Measurements from ENCODE around the gene DDX20. TPM values are rescaled to one million over a fixed set of nuclear protein-coding genes. Genes with fewer than 3 reads are reported as not detected.

Gene DDX20
- total RNA-seq, 1 donor from 2014 or later, result 24.7 TPM

DNA sequence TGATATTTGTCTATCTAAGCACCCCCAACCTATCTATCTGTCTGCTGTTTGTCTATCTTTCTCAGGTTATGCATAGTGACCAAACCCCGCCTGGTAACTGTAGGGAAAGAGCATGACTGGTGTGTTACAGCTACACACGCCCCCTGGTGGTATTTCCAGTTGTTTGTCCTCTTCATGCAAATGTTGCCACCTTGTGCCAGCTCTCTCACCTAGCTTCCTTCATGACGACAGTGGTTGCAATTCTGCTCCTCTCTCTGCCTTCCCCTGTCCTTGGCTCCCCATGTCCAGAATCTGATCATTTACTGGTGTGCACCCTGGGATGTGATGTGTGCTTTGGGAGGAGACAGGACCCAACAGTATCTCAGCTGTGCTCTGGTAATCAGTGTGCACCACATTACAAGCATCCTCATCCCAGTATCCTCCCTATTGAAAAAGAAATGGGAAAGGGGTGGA, 8.4 kb upstream of the DDX20 start:
- TF ChIP-seq, protein P1, sequence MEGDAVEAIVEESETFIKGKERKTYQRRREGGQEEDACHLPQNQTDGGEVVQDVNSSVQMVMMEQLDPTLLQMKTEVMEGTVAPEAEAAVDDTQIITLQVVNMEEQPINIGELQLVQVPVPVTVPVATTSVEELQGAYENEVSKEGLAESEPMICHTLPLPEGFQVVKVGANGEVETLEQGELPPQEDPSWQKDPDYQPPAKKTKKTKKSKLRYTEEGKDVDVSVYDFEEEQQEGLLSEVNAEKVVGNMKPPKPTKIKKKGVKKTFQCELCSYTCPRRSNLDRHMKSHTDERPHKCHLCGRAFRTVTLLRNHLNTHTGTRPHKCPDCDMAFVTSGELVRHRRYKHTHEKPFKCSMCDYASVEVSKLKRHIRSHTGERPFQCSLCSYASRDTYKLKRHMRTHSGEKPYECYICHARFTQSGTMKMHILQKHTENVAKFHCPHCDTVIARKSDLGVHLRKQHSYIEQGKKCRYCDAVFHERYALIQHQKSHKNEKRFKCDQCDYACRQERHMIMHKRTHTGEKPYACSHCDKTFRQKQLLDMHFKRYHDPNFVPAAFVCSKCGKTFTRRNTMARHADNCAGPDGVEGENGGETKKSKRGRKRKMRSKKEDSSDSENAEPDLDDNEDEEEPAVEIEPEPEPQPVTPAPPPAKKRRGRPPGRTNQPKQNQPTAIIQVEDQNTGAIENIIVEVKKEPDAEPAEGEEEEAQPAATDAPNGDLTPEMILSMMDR (IDR thresholded peaks at IDR 0.05; ENCODE audit: insufficient read depth, low read length, poor library complexity, severe bottlenecking), result peak; percentile 68
- no peak for DNase-seq (ENCODE audit: low read depth)
- Histone ChIP-seq H3K36me3 (ENCODE audit: control insufficient read depth, insufficient read depth, low read length) (no peaks in the 10 kb centered on the region), H3K4me3 (ENCODE audit: low read depth, low read length) (no peak overlapping the region), H3K27me3 (ENCODE audit: control insufficient read depth, insufficient read depth, low read length) (no peaks in the 10 kb centered on the region)

DNA sequence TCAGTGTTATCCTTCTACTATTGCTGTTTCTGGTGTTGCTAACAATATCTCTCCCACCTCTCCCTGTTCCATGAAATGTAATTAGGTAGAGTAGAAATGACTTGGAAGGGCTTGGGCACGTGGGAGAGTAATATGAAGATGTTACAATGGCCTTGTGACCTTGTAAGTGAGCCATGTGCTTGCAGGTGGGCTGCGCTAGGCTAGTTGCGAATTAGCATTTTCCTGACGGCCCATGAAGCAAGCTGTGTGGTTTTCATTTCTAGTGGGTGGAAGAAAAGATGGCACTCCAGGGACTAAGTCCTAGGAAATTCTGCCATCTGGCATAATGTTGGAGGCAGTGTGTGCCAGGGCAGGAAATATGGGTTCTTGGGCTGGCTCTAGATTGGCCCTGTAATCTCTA, 7.8 kb upstream of the DDX20 start:
- Histone ChIP-seq H3K4me3 (ENCODE audit: low read depth, low read length) (no peak overlapping the region), H3K36me3 (ENCODE audit: control insufficient read depth, insufficient read depth, low read length) (no peaks in the 10 kb centered on the region), H3K27me3 (ENCODE audit: control insufficient read depth, insufficient read depth, low read length) (no peaks in the 10 kb centered on the region)
- no peak for DNase-seq (ENCODE audit: low read depth)
- TF ChIP-seq, protein P1 (IDR thresholded peaks at IDR 0.05; ENCODE audit: insufficient read depth, low read length, poor library complexity, severe bottlenecking), result no peak

- TF ChIP-seq, protein P1 (IDR thresholded peaks at IDR 0.05; ENCODE audit: insufficient read depth, low read length, poor library complexity, severe bottlenecking), result no peak
- H3K4me3 ChIP-seq (ENCODE audit: low read depth, low read length), result no peak overlapping the region
- DNase-seq (ENCODE audit: low read depth), result no peak
Measured at GRCh38 chr1:111749628-111750027, 6.1 kb upstream of the DDX20 start.

DNA sequence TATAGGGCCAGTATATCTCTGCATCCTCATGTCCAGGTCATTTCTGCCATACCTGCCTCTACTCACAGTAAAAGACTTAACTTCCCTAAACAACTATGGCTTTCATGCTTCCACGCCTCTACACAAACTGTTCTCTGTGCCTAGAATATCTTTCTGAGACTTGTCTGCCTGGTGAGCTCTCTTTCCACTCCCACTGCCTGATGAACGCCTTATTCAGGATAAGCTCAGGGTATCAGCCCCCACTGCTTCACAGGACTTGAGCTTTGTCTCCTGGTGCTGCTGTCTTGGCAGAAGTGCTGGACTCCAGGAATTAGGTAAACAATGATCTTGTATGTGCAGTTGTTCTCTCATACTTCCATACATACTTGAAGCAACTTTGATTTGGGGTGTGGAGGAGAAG, 4.8 kb upstream of the DDX20 start:
- no peaks in the 10 kb centered on the region for H3K36me3 ChIP-seq (ENCODE audit: control insufficient read depth, insufficient read depth, low read length)

More at GRCh38 chr1:111749628-111750027, 6.1 kb upstream of the DDX20 start:
- H3K36me3 ChIP-seq (ENCODE audit: control insufficient read depth, insufficient read depth, low read length), result no peaks in the 10 kb centered on the region
- no peaks in the 10 kb centered on the region for H3K27me3 ChIP-seq (ENCODE audit: control insufficient read depth, insufficient read depth, low read length)

GRCh38 chr1:111751906-111752575, 3.7 kb upstream of the DDX20 start:
- no peak overlapping the region for H3K4me3 ChIP-seq (ENCODE audit: low read depth, low read length)
- H3K27me3 ChIP-seq (ENCODE audit: control insufficient read depth, insufficient read depth, low read length), result no peaks in the 10 kb centered on the region
- no peak for DNase-seq (ENCODE audit: low read depth)
- TF ChIP-seq, protein P1 (IDR thresholded peaks at IDR 0.05; ENCODE audit: insufficient read depth, low read length, poor library complexity, severe bottlenecking), result no peak
- no peaks in the 10 kb centered on the region for H3K36me3 ChIP-seq (ENCODE audit: control insufficient read depth, insufficient read depth, low read length)

More for the DNA sequence above, 4.8 kb upstream of the DDX20 start:
- Histone ChIP-seq H3K4me3 (ENCODE audit: low read depth, low read length) (no peak overlapping the region), H3K27me3 (ENCODE audit: control insufficient read depth, insufficient read depth, low read length) (no peaks in the 10 kb centered on the region)
- no peak for DNase-seq (ENCODE audit: low read depth)
- TF ChIP-seq, protein P1 (IDR thresholded peaks at IDR 0.05; ENCODE audit: insufficient read depth, low read length, poor library complexity, severe bottlenecking), result no peak

- H3K4me3 ChIP-seq (ENCODE audit: low read depth, low read length), result peak overlapping the region; percentile 81
- H3K36me3 ChIP-seq (ENCODE audit: control insufficient read depth, insufficient read depth, low read length), result no peaks in the 10 kb centered on the region
- TF ChIP-seq, protein P1 (IDR thresholded peaks at IDR 0.05; ENCODE audit: insufficient read depth, low read length, poor library complexity, severe bottlenecking), result no peak
- no peaks in the 10 kb centered on the region for H3K27me3 ChIP-seq (ENCODE audit: control insufficient read depth, insufficient read depth, low read length)
- DNase-seq (ENCODE audit: low read depth), result no peak
Measured at GRCh38 chr1:111754984-111755330, 744 bp upstream of the DDX20 start.

Measured in kidney epithelial cell (primary cell).